Lower leg skin (tissue), 3 donors: ENCODE measurements around the gene TMEM44.

ENCODE experiments used
- CTCF ChIP-seq, 3 donors: fragments of 450-650 bp; IDR thresholded peaks; one replicate each; pipeline ENCODE4 v1.5.1; 2016; ENCODE audit warnings: antibody characterized with exemption in 3 of 3, mild to moderate bottlenecking in 3 of 3, moderate library complexity in 2 of 3
- POLR2A ChIP-seq, 2 donors: fragments of 450-650 bp; IDR thresholded peaks; one replicate each; pipeline ENCODE4 v1.6.1; 2016 to 2017; ENCODE audit warnings: antibody characterized with exemption in 2 of 2, mild to moderate bottlenecking in 1 of 2, moderate library complexity in 1 of 2

GRCh38 chr3:194604126-194604525 lies 29.1 kb downstream of the TMEM44 start:
- TF ChIP-seq CTCF (IDR thresholded peaks at IDR 0.05) (no peak), POLR2A (IDR thresholded peaks at IDR 0.05) (no peak)
